GM21528 (cell line): Measurements from ENCODE around the gene MAP2K1.
A peak's percentile ranks its signal among the peaks of the same experiment; 100 is the strongest.
"Not testable (repeated sequence)": the region's sequence is repeated elsewhere in the genome, so short reads cannot be mapped to it uniquely, and the experiment has no call there.

Experiments used
- ATAC-seq: cut with Tn5 transposase; IDR thresholded peaks from one replicate; pipeline ENCODE4 v1.9.1; 2021; ENCODE audit warnings: mild to moderate bottlenecking, moderate library complexity; ENCODE audit not compliant: unreplicated experiment, low FRiP score

Gene MAP2K1

DNA sequence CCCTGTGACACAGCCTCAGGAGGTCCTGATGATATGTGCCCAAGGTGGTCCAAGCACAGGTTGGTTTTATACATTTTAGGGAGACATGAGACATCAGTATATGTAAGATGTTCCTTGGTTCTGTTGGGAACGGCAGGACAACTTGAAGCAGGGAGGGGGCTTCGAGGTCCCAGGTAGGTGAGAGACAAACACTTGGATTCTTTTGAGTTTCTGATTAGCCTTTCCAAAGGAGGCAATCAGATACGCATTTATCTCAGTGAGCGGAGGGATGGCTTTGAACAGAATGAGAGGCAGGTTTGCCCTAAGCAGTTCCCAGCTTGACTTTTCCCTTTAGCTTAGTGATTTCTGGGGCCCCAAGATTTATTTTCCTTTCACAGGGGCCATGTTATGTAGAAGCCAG lies 84.1 kb downstream of the MAP2K1 start:
- ATAC-seq: not testable (repeated sequence)

DNA sequence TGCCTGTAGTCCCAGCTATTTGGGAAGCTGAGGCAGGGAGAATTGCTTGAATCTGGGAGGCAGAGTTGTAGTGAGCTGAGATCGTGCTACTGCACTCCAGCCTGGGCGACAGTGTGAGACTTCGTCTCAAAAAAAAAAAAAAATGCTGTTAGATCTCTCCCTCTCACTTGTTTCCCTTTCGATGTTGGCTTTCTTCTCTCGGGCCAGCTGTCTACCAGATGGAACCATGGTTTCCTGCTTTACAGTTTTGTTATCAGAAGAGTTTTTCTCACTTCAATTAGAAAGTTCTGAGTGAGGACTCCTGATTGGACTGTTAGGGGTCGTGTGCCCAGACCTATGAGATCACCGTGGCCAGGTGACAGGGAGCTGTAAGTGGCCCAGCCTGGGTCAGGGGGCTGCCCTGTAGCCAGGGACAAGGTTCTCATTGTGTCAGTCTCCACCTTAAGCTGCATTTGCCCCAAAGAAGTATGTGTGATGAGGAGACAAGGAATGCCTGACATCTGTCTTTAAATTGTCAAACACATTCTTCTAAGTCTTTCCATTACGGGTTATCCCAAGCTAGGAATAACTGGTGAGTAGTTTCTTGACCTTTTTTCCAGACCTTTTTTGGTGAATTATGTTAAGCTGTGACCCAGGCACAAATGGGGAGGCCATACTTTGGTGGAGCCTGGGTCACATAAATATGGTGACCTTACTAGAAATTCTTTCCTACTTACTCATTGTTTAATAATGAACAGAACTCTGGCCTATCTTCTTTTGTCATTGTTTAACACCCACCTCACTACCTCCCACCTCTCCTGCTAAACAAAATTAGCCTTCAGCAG lies 85.7 kb downstream of the MAP2K1 start:
- ATAC-seq: peak; percentile 77

DNA sequence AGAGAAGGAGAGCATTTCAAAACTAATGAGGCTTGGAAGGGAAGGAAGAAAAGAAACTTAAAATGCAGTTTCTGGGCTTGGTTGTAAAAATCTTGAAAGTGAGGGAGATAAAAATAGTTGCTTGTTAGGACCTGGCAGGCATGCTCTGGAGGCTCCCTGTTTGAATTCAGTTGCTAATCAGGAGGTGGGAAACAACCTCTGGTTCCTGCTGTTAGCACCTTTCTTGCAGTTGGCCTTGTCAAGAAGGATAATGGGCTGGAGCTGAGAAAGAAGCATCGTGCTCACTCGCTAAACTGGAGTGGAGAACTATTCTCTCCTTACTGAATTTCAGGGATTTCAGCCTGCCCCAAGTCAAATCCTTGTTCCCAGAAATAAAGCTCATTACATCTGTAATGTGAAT lies 87.4 kb downstream of the MAP2K1 start:
- ATAC-seq: no peak

DNA sequence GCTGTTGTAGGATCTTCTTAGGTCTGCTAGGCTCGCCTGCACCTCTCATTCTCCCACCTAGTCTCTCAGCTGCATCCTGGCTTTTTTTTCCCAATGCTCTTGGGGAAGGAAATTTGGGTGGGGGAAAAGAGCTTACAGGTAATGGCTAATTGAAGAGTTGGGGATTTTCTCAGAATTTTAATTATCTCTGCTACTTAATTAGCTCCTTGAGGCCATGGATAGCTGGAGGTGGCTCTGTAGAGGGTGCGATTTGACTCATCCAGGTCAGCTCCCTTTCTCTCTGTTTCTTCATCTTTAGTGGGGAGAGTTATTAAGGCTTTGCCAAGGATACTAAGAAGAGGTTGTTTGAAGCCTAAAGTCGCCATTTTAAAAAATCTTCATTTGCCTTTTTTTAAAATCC lies 88.3 kb downstream of the MAP2K1 start:
- ATAC-seq: no peak

DNA sequence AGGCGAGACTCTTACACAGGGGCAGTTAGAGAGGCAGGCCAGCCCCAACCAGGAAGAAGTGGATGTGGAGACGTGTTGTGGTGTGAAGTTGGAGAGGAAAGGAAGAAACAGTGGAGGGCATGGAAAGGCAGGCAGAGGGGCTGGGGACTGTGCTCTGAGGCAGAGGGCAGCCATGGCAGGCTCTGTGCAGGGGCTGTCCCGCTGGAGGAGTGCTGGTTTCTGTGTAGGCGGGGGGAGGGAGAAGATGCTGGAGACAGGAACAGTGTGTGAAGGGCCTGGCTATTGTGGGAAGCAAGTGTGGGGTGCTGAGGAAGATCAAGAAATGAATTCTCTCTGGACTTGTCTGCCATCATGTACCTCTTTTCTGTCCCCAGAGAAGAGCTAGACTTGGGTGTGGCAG lies 89.8 kb downstream of the MAP2K1 start:
- no peak for ATAC-seq

DNA sequence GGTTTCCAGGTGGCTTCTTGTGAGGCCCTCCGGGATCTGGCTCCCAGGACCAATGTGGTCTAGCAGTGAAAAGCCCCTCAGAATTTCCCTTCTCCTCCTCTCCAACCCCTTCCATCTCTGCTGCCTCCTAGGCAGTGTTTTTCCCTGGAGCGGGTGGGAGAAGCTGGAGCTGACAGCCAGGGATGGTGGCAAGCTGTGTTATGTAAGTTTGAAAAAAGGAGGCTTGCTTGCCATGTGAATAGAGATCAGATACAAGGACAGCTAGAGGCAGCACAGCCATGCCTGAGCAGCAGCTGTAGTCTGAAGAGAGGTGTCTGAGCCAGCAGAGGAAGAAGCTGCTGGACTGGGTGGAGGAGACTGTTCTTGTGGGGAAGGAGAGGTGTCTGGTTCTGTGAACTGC lies 90.3 kb downstream of the MAP2K1 start:
- ATAC-seq: no peak

DNA sequence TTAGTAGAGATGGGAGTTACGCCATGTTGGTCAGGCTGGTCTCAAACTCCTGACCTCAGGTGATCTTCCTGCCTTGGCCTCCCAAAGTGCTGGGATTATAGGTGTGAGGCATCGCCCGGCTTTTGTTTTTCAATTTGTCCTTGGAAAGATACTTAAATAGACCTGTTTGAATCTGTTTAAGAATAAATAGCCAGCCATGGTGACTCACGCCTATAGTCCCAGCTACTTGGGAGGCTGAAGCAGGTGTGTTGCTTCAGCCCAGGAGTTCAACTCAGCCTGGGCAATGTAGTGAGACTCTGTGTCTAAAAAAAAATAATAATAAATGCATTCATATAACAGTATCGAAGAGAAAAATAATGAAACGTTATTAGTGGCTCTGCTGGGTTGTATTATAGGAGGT lies 93.6 kb downstream of the MAP2K1 start:
- ATAC-seq: no peak

DNA sequence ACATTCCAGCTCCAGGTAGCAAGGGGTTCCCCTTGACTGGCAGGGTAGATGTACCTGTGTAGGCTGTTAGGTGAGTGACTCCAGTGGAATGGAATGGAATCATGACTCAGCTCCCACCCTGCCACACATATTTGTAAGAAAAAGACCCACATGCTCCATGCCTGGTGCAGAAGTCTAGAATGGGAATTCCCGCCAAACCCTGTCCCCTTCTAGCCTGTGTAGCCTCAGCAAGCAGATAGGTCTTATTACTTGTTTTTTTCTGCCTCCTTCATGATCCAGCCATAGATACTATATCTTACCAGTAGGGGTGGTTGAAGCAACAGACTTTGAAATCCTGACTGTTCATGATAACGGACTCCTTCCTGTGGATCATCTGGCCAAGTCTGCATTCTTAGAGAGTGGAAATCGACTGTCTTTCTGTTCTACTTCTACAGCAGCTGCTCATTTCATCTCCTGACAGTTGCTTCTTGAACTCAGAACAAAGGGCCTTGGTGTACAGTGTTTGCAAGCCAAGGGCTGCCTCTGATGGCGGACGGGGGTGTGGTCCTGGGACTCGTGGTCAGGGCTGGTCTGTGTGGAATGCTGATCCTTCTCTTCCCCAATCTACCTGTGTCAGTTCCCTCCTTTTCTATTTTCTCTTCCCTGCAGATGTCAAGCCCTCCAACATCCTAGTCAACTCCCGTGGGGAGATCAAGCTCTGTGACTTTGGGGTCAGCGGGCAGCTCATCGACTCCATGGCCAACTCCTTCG lies 94.6 kb downstream of the MAP2K1 start:
- no peak for ATAC-seq

DNA sequence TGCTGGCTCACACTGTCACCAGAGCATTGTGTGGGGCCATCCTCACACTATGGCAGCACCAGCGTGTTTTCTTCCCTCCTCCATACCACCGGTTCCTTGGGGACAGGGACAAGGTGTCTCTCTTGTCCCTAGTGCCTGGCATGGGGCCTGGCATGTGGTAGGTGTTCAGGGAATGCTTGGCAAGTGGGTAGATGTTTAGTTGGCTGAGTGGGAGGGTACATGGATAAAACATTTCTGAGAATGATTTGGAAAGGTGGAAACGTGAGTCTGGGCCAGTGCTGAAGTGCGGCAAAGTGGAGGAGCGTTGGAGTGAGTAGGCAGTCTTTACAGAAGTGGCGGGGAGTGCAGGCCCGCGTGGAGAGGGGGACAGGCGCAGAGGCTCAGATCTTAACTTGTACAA lies 95.8 kb downstream of the MAP2K1 start:
- ATAC-seq: no peak

DNA sequence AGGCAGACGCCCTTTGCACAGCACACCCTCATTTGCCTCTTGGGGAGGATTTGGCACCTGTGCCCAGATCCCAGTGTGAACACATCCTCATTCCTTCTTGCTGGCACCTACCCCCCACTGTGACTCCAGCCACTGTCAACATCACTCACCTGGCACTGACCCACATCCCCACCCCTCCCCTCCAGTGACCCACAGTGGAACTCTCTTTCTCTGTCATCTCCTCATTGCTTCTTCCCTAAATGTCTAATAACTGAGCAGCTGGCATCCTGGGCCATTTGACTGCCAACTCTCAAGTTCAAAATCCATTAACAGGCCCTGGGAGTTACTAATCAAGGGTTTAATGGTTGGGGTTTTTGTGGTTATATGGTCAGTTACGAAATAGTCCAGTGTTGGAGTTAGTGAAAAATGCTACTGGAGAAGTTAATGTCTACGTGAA lies 96.4 kb downstream of the MAP2K1 start:
- no peak for ATAC-seq

DNA sequence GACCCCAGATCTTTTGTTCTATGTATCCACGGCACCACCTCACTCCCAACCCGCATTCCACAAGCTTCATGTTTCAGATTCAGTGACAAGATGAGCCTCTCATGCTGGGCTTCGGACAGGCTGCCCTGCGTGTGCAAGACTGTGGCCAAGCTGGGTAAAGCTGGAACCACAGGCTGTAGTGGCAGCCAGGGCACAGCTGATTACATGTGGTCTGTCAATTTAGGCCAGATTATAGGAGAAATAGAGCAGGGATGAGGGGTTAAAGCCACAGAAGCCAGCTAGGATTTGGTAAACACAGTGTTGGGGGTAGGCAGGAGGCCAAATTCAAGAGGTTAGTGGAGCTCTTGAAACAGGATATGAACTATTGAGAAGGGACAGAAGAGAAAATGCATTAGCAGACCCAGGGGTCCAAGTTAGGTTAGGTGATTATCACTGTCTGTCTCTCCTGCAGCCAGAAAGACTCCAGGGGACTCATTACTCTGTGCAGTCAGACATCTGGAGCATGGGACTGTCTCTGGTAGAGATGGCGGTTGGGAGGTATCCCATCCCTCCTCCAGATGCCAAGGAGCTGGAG lies 97.9 kb downstream of the MAP2K1 start:
- no peak for ATAC-seq

DNA sequence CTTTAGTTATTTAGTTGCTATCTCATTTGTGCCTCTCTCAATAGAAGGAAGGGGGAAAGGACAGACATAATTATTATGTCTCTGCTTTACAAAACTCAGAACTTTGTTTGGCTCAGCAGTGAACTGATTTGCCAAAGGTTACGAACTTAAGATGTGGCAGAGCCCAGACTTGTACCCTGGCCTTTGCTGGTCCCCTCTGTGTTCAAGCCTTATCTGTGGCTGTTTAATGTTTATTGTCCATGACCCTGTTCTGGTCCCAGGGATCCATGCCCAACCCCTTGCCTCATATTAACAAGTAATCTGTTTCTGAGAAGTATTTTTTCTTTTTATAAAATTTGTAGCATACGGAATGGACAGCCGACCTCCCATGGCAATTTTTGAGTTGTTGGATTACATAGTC lies 100.2 kb downstream of the MAP2K1 start:
- ATAC-seq: no peak

DNA sequence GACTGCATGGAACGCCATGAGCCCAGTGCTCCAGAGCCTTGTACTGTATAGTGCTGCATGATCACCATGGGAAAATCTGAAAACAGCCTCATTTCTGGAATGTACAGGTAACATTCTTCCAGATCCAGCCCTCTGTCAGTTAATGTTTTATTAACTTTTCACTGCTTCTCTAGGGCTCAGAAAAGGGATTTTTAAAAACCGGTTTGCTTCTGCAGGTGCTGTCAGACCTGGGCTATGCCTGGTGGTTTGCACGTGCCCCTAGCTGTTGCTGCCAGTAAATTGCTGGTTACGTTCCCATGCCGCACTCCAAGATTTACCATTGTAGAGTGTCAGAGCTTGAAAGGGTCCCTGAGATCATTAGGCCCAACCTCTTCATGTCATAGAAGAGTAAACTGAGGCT lies 101.8 kb downstream of the MAP2K1 start:
- ATAC-seq: no peak

DNA sequence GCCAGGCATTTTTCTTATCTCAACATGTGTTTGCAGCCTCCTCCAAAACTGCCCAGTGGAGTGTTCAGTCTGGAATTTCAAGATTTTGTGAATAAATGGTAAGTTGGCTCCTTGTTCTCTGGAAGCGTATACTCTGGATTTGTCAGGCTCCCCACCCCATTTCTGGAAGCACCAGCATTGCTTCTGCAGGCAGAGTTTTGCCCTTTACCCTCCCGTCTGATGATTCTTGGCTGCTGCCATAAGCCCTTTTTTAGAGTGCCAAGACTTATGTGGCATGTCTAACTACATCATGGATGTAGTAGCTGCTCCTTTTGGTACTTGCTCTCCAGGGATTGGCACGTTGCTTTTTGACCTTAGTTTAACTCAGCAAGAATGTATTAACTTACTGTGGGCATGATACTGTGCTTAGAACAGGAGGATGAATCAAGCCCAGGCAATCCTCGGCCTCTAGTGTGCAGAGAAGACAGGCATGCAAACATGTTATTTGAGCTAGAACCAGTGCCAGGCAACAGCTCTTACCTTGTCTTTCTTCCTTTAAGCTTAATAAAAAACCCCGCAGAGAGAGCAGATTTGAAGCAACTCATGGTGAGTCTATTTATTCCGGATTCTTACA lies 102.6 kb downstream of the MAP2K1 start:
- ATAC-seq: no peak

DNA sequence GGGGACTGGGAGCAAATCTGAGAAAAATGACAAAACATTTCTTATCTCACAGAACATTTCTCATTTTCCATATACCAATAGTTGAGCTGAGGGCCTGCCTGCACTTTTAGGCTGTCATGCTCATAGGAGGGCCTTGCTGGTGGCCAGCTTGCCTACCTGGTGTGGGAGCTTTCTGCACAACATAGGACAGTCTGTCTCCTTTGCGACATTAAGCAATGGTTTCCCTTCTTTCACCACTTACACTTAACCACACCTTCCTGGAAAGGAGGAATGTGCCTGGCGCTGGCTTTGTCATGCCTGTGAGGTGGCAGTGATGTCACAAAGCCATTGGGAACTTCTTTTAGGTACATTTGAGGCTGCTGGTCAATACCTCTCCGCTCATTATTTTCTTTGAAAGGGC lies 105.1 kb downstream of the MAP2K1 start:
- no peak for ATAC-seq

DNA sequence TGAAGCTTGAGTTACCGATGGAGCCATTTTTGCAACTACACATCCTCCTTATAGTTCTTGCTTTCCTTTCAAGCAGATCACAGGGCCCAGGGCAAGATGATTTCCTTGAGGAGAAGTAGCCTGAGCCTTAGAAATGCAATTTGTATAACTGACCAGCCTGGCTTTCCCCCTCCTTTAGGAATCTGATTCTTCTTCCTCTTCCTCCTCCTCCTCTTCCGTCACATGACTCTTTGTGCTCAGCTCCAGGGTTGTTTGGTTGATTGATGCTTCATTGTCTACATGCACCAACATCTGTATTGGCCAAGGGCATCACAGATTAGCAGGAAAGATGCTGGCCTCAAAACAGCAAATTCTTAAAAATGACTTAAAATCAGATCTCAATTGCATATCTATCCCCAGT lies 107.5 kb downstream of the MAP2K1 start:
- ATAC-seq: no peak

DNA sequence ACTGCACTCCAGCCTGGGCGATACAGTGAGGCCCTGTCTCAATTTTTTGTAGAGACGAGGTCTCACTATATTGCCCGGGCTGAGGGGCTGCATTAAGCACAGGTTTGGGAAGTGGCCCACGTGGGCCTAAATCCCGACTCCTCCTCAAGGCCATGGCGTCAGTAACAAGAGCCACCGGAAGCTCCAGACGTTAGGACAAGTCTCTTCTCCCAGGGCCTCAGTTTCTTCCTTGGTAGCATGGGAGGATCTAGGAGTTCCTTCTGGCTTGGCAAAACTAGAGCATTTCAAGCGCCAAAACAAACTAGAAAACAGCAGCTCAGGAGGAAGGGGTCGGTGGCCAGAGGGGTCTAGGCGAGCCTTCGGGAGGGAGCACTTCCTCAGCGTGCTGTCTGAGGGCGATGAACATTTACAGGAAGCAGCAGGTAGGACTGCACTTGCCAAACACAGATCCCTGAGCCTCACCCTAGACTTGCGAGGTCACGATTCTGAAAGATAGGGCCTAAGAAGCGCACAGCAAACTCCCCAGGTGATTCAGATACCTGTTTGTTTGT lies 110.3 kb downstream of the MAP2K1 start:
- no peak for ATAC-seq

DNA sequence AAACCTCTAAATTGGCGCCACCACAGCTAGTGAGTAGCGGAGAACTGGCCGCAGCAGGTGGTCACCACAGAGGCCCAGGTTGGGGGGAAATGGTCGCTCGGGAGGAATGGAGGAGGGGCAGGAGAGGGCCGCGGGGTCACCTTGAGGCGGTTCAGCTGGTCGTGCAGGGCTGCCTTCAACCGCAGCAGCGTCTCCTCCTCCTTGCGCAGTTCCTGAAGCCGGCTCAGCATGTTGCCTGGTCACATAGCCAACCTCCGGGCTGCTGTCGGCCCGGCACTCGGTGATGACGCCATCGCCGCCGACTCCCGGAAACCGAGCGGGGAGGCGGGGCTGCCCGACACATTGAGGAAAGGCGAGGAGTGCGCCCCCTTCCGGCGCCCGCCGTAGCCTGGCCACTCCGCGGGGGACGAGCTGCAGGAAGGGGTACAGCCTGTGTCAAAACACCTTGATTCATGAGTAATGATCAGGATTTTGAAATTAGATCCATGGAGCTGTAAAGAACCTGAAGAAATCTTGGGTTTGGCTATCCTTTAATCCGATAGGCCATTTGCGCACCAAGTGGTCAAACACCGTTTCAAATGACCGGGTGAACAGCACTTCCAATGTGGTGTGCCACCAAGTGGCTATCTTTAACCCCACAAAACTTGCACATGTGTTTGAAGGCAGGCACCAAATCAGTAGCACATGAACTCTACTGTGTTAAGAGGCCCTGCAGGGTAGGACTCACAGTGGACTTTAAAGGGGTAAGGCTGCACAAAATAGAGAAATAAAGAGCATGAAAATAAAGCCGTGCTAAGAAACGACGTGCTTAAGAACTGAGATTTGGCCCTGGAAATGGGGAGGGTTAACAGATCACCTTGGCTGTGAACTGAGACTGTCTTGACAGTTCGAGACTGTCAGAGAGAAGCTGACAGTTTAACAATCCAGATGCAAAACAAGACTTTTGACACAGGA lies 111.1 kb downstream of the MAP2K1 start, which contains the start of gene SNAPC5:
SNAPC5 (minus strand) TSS at position 261 of the 954 bp plus-strand sequence; CDS start at position 230, 31 bp downstream.
- ATAC-seq: peak; percentile 74

DNA sequence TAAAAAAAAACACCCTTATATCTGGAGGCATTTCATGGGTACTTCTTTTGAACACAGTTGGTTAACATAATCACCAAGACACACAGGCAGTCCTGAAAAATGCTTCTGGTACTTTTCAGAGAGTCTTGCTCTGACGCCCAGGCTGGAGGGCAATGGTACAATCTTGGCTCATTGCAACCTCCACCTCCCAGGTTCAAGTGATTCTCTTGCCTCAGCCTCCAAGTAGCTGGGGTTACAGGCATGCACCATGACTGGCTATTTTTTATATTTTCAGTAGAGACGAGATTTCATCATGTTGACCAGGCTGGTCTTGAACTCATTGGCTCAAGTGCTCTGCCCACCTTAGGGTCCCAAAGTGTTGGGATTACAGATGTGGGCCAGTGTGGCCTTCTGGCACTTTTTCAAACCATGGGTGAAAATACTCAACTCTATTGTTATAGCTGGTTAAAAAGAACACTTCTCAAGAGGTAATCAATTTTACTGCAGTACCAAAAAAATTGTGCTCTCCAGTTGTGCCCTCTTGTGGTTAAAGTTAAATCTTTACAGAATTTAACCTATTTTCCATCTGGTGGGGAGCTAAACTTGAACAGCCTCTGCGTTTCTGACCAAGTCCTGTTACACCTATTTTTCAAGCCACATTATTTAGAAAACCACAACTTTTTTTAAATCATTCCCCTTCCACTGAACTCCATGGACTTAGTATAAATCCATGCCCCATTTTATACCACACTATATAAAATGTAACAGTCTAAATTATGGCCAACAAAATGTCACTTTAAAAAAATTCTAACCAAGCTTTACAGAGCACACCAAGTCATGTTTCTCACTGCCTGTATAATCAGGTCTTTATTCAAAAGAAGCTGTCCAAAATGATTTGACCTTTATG lies 112.0 kb downstream of the MAP2K1 start:
- no peak for ATAC-seq
